HCT116 (cell line): ENCODE data around the gene PAX5.

Experiments
- CBX3 ChIP-seq: IDR thresholded peaks from 2 replicates; pipeline ENCODE4 v1.6.1; 2012; ENCODE audit warnings: low read depth
- CTCF ChIP-seq, 3 experiments: fragments of 200-600 bp in 1 of 3; sonication (generic) in 1 of 3; IDR thresholded peaks in 2 of 3; conservative IDR thresholded peaks in 1 of 3; 2 replicates each; pipeline ENCODE4 v1.5.1; 2012 to 2017; ENCODE audit warnings: low read depth in 2 of 3, low read length in 2 of 3, antibody characterized with exemption in 1 of 3, borderline replicate concordance in 1 of 3, control low read depth in 1 of 3, mild to moderate bottlenecking in 1 of 3, mixed read lengths in 1 of 3, mixed run types in 1 of 3, moderate library complexity in 1 of 3; ENCODE audit not compliant: insufficient read depth in 1 of 3
- EGR1 ChIP-seq: IDR thresholded peaks from 2 replicates; pipeline ENCODE4 v1.6.1; 2012; ENCODE audit warnings: low read depth
- EZH2 ChIP-seq: fragments of 200-600 bp; sonication (generic); IDR thresholded peaks from 2 replicates; pipeline ENCODE4 v1.6.1; 2017; ENCODE audit warnings: antibody characterized with exemption, mixed run types
- EZH2phosphoT487 ChIP-seq: fragments of 200-600 bp; IDR thresholded peaks from 2 replicates; pipeline ENCODE4 v1.6.1; 2018; ENCODE audit warnings: antibody characterized with exemption, borderline replicate concordance
- POLR2A ChIP-seq: IDR thresholded peaks from 2 replicates; pipeline ENCODE4 v1.7.0; 2011; ENCODE audit warnings: borderline replicate concordance; ENCODE audit not compliant: insufficient read depth, insufficient read length; ENCODE audit errors: extremely low read depth
- POLR2AphosphoS5 ChIP-seq: IDR thresholded peaks from 2 replicates; pipeline ENCODE4 v1.6.1; 2011; ENCODE audit warnings: mild to moderate bottlenecking, low read depth, low read length, moderate library complexity
- REST ChIP-seq: IDR thresholded peaks from 2 replicates; pipeline ENCODE4 v1.6.1; 2012; ENCODE audit warnings: low read depth
- SP1 ChIP-seq: IDR thresholded peaks from 2 replicates; pipeline ENCODE4 v1.6.1; 2012; ENCODE audit warnings: low read depth
- YY1 ChIP-seq: IDR thresholded peaks from 2 replicates; pipeline ENCODE4 v1.6.1; 2011; ENCODE audit warnings: low read length, low read depth, moderate library complexity, mild to moderate bottlenecking; ENCODE audit not compliant: insufficient replicate concordance; ENCODE audit errors: extremely low read depth
- ZBTB33 ChIP-seq: IDR thresholded peaks from 2 replicates; pipeline ENCODE4 v1.6.1; 2011; ENCODE audit warnings: mild to moderate bottlenecking, low read length, moderate library complexity; ENCODE audit not compliant: insufficient replicate concordance; ENCODE audit errors: extremely low read depth
- ZFX ChIP-seq: fragments of 450-650 bp; IDR thresholded peaks from 2 replicates; pipeline ENCODE4 v1.6.1; 2017
- ZNF274 ChIP-seq: fragments of 200-500 bp; sonication (Bioruptor generic); IDR thresholded peaks from 2 replicates; pipeline ENCODE4 v1.6.1; 2014; ENCODE audit warnings: mild to moderate bottlenecking, low read depth, low read length, inconsistent platforms
- TF ChIP-seq, protein P1 (sequence below): IDR thresholded peaks from 2 replicates; pipeline ENCODE4 v1.6.1; 2012

GRCh38 chr9:36794461-36794860 lies 239.6 kb downstream of the PAX5 start:
- no peak for TF ChIP-seq CTCF (IDR thresholded peaks at IDR 0.05 in 2 of 3, conservative IDR thresholded peaks at IDR 0.05 in 1 of 3; ENCODE audit: borderline replicate concordance in 1 of 3, insufficient read depth in 1 of 3, low read depth in 2 of 3, low read length in 2 of 3)
- no peak for TF ChIP-seq CBX3
- no peak for TF ChIP-seq EGR1
- TF ChIP-seq ZNF274 = no peak
- TF ChIP-seq POLR2AphosphoS5 = no peak
- no peak for TF ChIP-seq POLR2A
- TF ChIP-seq REST = no peak
- no peak for TF ChIP-seq SP1
- no peak for TF ChIP-seq YY1
- no peak for TF ChIP-seq ZBTB33
- TF ChIP-seq EZH2phosphoT487 = no peak
- no peak for TF ChIP-seq EZH2
- no peak for TF ChIP-seq ZFX
- TF ChIP-seq, protein P1, sequence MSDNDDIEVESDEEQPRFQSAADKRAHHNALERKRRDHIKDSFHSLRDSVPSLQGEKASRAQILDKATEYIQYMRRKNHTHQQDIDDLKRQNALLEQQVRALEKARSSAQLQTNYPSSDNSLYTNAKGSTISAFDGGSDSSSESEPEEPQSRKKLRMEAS = no peak
